IMR-90 (cell line): Measurements from ENCODE around the gene CATSPERZ.

ENCODE experiments used
- BHLHE40 ChIP-seq: fragments of 150-350 bp; IDR thresholded peaks from 2 replicates; pipeline ENCODE4 v1.6.1; 2016; ENCODE audit warnings: mild to moderate bottlenecking, low read depth, low read length
- CEBPB ChIP-seq: IDR thresholded peaks from 2 replicates; pipeline ENCODE4 v1.6.1; 2012; ENCODE audit warnings: low read depth, low read length, improper control_type of control experiment
- CTCF ChIP-seq: conservative IDR thresholded peaks from 2 replicates; pipeline ENCODE4 v1.5.1; 2012; ENCODE audit warnings: mild to moderate bottlenecking, low read depth, low read length, improper control_type of control experiment
- FOS ChIP-seq: fragments of 150-350 bp; IDR thresholded peaks from 2 replicates; pipeline ENCODE4 v1.6.1; 2016; ENCODE audit warnings: low read depth, low read length
- MAFK ChIP-seq: IDR thresholded peaks from 2 replicates; pipeline ENCODE4 v1.6.1; 2012; ENCODE audit warnings: low read depth, low read length, improper control_type of control experiment
- MAZ ChIP-seq: IDR thresholded peaks from 2 replicates; pipeline ENCODE4 v1.6.1; 2012; ENCODE audit warnings: low read depth, mild to moderate bottlenecking, low read length, improper control_type of control experiment, moderate library complexity, borderline replicate concordance
- MXI1 ChIP-seq: IDR thresholded peaks from 2 replicates; pipeline ENCODE4 v1.6.1; 2012; ENCODE audit warnings: low read depth, mild to moderate bottlenecking, low read length, moderate library complexity, borderline replicate concordance
- POLR2A ChIP-seq: IDR thresholded peaks from 2 replicates; pipeline ENCODE4 v1.6.1; 2012; ENCODE audit warnings: mild to moderate bottlenecking, low read depth, low read length
- RAD21 ChIP-seq: IDR thresholded peaks from 2 replicates; pipeline ENCODE4 v1.6.1; 2012; ENCODE audit warnings: low read length, improper control_type of control experiment
- RFX5 ChIP-seq: IDR thresholded peaks from 2 replicates; pipeline ENCODE4 v1.8.0; 2012; ENCODE audit warnings: low read depth, mild to moderate bottlenecking, low read length, moderate library complexity
- USF2 ChIP-seq: fragments of 150-350 bp; IDR thresholded peaks from 2 replicates; pipeline ENCODE4 v1.6.1; 2017; ENCODE audit warnings: mild to moderate bottlenecking, antibody characterized with exemption, low read length, low read depth

- TF ChIP-seq RFX5: no peak
- TF ChIP-seq POLR2A: no peak
- TF ChIP-seq RAD21: no peak
- no peak for TF ChIP-seq MXI1
- no peak for TF ChIP-seq CTCF
- no peak for TF ChIP-seq MAFK
- TF ChIP-seq CEBPB: no peak
- TF ChIP-seq FOS: no peak
- TF ChIP-seq USF2: no peak
- no peak for TF ChIP-seq BHLHE40
- TF ChIP-seq MAZ: no peak
Observed at GRCh38 chr11:64290352-64291261, 9.6 kb upstream of the CATSPERZ start.
